HG03103 (cell line): ENCODE data around the gene SLC25A39.
A peak's percentile ranks its signal among the peaks of the same experiment; 100 is the strongest.
"Not testable (repeated sequence)": the region's sequence is repeated elsewhere in the genome, so short reads cannot be mapped to it uniquely, and the experiment has no call there.

ENCODE experiments used
- ATAC-seq: cut with Tn5 transposase; IDR thresholded peaks from one replicate; pipeline ENCODE4 v1.9.1; 2021; ENCODE audit warnings: low read depth; ENCODE audit not compliant: unreplicated experiment

SLC25A39 gene

DNA sequence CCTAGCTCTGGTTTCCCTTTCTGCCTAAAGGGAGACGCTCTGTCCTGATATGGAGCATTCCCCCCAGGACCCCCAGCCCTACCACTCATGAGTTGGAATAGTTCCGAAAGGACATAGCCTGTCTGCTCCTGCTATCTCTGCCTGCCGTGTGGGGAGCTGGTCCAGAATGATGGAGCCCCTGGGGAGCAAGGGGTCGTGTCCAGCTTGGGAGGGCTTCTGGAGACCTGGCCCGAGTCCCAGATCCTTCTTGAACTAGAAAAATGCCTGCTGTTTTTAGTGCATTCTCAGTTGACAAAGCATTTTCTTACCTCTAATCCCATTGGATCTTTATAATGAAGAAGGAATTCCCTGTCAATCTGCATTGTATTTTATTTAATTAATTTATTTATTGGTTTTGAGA, 11.3 kb upstream of the SLC25A39 start:
- no peak for ATAC-seq

DNA sequence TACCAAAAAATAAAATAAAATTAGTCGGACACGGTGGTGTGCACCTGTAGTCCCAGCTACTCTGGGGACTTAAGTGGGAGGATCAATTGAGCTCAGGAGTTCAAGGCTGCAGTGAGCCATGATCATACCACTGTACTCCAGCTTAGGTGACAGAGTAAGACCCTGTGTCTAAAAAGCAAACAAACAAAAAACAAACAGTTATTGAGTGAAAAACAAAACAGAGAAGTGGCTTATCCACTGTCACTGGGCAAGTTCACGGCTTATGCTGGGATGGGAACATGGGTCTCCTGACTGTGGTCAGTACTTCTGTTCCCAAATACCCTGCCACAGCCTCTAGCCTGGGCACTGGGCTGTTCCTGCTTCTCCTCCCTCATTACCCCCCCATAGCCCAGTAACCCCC, 10.9 kb upstream of the SLC25A39 start:
- ATAC-seq, result no peak

DNA sequence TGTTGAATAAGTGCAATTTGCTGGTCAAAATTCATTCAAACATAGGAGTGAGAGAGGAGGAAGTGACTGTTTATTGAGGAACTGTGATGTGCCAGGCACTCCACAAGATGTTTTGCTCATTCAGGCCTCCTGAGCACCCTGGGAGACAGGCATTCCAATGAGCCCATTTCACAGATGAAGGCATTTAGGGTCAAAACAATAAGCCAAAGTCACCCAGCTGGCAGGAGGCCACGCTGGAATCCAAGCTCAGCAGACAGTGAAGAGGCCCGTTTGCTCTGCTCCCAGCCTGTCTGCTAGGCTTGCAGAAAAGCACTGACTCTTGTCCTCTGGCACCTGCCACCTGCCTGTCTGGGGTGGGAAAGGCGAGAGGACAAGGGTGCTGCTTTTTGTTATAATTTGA, 10.1 kb upstream of the SLC25A39 start:
- ATAC-seq, result no peak

DNA sequence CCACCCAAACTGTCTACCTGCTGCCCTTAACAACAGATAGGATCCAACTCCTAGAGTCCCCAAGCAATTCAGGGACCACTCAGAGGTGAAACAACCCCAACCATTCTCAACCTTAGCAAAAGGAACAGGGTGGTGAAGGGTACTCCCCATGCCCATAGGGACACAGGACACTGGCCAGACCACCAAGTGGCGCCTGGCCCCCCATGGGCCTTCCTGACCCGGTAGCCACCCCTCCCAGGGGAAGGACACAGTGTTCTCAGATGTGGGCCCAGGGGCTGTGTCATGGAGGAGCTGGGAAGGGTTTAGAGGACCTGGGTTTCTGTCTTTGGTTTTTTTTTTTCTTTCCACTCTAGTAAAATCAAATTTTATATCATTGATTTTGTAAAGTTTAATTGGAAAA, 9.7 kb upstream of the SLC25A39 start:
- no peak for ATAC-seq

DNA sequence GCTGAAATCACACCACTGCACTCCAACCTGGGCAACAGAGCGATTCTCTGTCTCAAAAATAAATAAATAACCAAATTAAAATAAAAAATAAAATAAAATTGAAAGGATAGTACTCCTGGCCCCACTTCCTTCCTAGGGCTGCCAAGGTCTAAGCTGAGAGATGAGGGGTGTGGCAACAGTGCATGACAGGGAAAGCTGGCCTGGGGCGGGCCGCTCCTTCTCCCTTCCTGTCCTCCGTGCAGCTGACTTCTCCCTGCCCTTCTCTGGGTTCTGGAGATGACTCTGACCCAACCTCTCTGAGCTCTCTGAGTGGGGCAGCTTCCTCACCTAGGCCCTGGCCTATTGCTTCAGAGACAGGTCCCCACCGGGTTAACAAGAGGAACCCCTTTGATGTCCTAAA, 8.7 kb upstream of the SLC25A39 start:
- no peak for ATAC-seq

DNA sequence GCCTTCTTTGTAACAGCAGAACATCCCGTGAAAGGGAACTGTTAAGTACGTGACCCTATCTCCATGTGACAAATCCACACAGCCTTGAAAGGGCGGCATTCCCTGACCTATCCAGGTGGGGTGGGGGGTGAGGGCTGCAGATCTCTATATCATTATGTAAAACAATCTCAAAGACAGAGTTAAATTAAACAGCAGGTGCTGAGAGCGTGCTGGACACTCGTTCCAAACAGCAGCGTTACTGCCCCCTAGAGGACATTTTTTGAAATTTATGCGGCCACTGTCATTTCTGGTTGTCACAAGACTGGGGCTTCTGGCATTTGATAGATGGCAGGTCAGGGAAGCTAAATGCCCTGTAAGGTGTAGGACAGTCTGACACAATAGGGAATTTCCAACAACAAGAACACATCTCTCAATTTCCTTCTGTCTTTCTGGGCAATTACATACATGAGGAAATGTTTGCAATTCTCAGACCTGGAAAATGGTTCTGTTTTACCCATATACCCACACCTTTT, 6.7 kb upstream of the SLC25A39 start:
- ATAC-seq, result no peak

DNA sequence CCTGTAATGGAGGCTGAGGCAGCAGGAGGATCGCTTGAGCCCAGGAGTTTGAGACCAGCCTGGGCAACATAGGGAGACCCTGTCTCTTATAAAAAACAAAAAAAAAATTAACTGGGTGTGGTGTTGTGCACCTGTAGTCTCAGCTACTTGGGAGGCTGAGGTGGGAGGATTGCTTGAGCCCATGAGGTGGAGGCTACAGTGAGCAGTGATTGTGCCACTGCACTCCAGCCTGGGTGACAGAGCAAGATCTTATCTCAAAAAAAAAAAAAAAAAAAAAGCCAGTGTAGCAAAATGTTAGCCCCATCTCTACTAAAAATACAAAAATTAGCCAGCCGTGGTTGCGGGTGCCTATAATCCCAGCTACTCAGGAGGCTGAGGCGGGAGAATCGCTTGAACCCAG, 5.6 kb upstream of the SLC25A39 start:
- not testable (repeated sequence) for ATAC-seq

DNA sequence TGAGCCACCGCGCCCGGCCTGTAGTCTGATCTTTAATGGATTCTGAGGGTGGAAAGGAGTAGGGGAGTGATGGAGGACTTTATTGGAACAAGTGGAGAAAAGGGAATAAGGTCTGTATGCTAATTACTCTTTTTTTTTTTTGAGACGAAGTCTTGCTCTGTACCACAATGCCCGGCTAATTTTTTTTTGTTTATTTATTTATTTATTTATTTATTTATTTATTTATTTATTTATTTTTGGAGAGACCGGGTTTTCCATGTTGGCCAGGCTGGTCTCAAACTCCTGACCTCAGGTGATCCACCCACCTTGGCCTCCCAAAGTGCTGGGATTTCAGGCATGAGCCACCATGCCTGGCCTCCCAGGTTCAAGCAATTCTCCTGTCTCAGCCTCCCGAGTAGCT, 4.9 kb upstream of the SLC25A39 start:
- not testable (repeated sequence) for ATAC-seq

DNA sequence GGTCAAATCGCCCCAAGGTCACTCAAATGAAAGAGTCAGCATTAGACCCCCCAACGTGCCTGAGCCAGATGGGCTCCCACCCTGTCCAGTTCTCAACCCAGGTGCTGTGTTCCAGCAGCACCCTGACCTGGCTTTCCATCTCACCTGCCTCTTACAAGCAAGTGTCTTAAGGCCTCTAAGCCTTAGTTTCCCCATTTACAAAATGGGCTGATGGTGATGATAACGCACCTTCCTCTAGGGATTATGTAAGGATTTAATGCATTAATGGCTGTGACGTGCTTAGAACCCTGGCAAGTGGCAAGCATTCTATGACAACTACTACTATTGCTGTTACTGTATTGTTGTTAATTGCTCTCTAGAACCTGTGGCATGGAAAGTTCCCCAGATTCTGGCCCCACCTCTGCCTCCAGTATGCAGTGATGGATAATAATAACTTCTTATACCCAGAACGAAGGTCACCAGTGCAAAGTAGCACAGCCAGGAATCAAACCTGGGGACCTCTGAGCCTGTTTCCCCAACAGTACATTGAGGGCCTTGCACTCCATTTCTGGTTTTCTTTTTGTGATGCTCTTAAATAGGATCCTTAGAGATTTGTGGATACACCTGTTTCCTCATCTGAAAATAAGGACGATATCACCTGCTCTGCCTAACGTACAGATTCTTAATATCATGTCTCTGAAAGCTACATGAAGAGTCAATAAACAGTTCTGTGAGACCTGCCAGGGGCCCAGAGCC, 3.3 kb upstream of the SLC25A39 start:
- ATAC-seq, result no peak

DNA sequence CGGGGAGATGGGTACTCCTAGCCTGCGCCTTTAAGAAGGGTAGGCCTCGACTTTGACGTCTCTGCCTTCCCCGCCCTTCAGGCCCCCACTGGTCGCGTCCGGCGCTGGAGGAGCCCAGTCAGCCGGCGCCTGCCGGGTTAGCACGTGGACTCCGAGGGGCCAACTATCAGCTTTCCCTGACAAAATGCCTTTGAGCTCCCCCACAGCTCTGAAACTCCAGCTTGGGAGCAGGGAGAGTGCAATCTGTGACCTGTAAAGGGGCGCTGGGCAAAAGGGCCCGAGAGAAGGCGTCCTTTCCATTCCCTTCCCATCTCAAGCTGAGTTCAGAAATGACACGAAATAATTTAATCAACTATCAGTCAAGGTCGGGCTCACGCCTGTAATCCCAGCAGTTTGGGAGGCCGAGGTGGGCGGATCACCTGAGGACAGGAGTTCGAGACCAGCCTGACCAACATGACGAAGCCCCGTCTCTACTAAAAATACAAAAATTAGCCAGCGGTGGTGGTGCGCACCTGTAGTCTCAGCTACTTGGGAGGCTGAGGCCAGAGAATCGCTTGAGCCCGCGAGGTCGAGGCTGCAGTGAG, 2.3 kb upstream of the SLC25A39 start:
- peak; percentile 46 for ATAC-seq

DNA sequence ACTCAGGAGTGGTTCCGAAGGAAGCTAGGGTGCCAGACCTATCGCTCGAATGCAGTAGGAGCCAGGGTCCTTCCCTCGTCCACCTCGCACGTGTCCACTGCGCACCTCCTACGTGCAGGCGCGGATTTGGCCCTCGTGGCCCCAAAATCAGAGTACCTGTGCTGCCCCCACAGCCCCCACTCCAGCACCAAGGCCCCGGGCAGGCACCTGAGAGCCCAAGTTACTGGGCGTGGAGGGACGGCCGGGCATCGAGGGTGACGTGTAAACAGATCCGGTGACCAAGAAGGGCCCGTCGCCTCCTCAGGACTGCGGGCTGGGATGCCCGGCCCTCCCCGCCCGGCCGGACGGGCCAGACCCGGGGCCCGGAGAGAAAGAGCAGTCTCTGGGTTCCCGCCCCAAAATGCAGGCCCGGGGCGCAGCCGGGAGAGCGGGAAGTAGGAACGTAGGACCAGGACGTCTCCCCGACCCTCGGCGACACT, 492 bp downstream of the SLC25A39 start:
- no peak for ATAC-seq

DNA sequence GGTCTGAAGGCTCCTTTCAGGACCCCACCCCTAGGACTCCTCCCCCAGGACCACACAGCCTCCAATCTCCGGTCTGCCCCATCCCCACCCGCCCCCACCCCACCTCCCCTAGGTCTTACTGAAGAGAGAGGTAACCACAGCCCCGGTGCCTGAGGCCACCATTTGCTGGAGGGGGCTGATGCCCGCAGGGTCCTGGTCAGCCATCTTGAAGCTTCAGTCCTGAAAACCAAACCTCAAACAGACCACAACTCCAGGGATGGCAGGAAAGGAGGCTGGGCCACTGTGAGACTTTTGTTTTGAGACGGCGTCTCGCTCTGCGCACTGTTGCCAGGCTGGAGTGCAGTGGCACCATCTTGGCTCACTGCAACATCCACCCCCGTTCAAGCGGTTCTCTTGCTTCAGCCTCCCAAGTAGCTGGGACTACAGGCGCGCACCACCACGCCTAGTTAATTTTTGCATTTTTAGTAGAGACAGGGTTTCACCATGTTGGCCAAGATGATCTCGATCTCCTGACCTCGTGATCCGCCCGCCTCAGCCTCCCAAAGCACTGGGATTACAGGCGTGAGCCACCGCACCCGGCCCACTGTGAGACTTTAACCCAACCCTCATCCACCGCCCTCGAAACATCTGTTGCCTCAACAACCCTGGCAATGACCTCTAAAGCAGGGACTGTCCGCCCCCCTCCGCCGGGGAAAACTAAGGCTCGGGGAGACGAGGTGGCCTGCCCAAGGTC, 1.1 kb downstream of the SLC25A39 start:
- ATAC-seq, result no peak

DNA sequence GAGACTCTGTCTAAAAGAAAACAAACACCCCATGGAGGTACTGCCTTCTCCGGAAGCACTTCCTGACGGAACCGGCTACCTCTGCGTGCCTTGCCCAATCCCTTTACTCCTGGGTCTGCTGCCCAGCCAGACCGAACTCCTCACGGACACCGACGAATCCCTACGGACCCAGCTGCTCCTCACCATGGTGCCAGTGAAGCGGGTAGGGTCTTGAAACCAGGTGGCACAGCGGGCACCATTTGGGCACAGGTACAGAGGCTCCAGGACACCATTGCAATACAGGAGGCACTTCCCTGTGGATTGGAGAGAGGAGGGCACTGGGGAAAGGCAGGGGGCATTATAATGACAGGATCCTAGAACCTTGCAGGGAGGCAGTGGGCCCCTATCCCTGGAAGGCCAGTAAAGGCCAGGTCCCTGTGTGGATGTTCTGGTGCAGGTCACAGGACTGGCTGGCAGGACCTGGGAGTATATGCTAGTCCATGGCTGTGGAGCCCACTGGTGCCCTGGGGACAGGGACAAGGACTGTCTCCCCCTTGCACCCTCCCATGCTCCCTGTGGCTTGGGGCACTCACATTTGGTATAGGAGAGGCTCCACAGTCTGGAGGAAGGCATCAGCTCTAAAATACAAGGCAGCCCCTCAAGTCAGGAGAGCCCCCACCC, 2.3 kb downstream of the SLC25A39 start:
- ATAC-seq, result no peak

DNA sequence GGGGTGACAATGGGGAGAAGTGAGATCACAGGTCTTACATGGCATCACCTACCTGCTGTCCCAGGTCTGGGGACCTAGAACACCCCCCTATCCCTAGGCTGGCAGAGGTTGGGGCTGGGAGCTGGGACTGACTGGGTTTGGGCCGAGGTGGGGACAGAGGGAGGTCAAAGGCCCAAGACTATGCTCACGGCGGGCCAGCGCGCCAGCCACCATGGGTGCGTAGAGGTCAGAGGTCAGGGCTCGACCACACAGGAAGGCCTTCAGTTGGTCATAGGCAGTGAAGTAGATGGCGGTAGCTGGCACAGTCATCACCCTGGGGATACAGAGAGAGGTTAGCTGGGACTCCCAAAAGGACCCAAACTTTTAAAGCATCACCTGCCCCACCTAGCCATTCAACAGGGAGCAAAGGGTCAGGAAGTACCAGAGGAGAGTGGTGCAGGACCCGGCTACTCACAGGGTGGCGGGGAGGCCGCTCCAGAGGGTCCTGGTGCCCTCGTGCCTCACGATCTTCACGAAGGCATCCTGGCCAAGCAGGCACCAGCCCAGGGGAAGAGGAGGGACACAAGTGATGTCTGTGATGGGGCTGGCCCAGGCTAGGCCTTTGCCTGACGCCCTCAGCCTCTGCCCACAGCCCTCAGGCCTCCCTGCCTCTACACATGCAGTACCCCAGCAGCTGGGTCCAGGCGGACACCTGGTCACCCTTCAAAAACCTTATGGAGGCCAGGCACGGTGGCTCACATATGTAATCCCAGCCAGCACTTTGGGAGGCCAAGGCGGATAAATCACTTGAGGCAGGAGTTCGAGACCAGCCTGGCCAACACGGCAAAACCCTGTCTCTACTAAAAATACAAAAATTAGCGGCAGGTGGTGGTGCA, 3.1 kb downstream of the SLC25A39 start:
- no peak for ATAC-seq

DNA sequence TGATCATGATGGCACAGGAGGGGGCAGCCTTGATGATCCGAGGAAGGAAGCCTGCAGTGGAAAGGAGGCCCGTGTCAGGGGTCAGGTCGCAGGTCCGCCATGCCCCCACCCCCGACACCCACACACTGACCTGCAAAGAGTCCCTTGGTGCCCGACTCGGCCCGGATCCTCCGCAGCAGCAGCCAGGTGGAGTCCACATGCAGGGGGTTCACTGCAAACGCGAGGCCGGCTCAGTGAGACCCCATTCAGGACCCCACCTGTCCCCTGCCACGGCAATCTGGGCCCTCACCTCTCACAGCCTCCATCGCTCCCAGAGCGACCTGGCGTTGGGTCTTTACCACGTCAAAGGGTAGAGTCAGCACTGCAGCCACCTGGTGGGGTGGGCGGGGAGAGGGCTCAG, 4.6 kb downstream of the SLC25A39 start:
- ATAC-seq, result no peak

DNA sequence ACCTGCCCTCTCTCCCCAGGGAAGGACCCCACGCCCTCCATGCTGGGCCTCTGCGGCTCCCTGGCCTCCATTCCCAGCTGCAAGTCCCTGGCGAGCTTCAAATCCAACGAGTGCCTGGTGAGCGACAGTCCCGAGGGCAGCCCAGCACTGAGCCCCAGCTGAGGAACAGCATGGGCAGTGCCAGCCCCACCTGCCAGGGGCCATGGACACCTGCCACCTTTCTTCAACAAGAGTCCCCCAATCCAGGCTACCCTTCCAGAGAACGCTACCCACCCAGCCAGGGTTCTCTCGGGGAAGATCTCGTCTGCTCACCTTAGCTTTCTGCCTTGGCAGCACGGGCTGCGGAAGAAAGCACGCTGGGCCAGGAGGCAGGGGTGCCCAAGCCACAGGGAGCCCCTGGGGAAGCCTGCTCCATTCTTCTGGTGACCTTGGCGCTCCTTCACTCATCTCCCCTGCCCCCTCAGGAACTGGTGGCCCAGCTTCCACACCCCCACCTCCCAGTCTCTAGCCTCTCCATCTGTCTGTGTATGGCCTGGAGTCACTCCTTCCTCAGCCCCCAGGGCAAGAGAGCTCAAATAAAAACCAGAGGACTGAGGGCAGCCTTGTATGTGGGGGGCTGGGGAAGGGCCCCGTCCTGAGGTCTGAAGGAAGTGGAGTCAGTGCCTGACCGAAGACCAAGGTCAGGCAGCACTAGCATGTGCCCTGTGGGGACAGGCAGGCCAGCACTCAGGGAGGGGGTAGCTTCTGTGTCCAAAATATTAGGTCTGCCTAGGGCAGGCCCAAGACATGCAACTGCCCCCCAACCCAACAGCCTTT, 6.3 kb downstream of the SLC25A39 start:
- no peak for ATAC-seq

DNA sequence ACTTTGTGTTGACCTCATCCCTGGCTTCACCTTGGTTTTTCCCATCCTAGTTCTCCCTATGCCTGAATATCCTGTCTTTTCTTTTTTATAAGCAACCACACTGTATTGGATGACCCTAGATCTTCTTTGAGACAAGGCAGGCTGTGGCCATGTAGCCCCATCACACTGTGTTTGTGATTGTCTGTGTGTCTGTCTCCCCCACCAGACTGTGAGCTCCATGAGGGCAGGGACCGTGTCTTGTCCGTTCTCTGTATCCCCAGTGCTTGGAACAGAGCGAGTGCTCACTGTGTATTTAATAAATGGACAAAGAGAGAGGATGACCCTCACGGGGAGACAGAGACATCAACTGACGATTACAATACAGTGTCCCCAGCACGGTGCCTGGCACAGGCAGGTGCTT, 7.1 kb downstream of the SLC25A39 start:
- ATAC-seq, result no peak

DNA sequence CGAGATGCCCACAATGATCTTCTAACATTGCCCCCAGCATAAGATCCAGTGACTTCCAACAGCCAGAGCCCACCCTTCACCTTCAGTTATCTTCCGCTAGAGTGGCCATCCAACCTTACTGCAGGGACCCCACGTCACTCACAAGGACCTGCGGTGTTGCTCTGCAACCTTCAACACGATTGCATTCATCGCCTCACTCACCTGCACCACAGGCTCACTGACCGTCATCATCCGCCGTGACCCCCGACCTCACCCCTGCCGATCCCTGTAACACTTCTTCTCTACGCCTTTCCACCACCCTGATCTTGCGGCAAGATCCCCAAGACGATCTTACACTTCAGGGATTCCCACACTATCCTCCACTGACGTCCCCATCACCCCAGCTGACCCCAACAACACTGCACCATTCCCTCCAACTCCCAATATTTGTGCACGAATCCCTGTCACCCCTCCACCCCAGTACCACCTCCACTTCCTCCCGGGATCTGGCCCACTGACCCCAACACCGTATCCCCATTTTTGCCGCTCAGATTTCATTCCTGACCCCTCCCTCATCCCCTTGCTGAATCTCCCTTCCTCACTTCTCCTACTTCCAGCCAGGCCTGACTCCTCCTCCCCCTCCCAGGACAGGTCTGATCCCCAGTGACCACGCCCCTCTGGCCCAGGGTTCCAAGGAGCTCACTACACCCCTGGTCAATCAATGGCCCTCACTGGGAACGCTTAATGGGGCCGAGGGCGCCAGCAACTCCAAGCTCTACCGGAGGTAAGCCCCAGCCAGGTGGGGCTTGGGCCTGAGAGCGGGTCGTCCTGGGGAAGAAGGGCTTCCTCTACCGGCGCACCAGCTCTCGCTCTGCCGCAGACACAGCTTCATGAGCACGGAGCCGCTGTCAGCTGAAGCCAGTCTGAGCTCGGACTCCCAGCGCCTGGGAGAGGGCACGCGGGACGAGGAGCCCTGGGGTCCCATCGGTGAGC, 8.6 kb downstream of the SLC25A39 start:
- no peak for ATAC-seq
